Aorta (tissue), 5 donors: ENCODE results near the gene BSND. TPM values are rescaled to one million over a fixed set of nuclear protein-coding genes. Genes with fewer than 3 reads are reported as not detected.

Experiments used
- ATAC-seq: fragments of 200-7000 bp; cut with Tn5 transposase; one replicate; pipeline ENCODE4 v1.9.1; 2022; ENCODE audit warnings: moderate library complexity; ENCODE audit not compliant: low FRiP score
- DNase-seq, 2 donors: peaks; one replicate each; pipeline ENCODE4 v3.0.0-alpha.2; 2020
- H3K27ac ChIP-seq, 2 donors: one replicate each; pipeline ENCODE4 v1.5.1; 2013; ENCODE audit warnings: low read length in 2 of 2, mild to moderate bottlenecking in 2 of 2, moderate library complexity in 2 of 2, control low read depth in 1 of 2, inconsistent platforms in 1 of 2, low read depth in 1 of 2
- H3K27me3 ChIP-seq, 2 donors: one replicate each; pipeline ENCODE4 v1.6.1; 2013; ENCODE audit warnings: control low read depth in 1 of 2, low read length in 1 of 2, mild to moderate bottlenecking in 1 of 2, moderate library complexity in 1 of 2; ENCODE audit not compliant: insufficient read depth in 2 of 2, control insufficient read depth in 1 of 2
- H3K36me3 ChIP-seq, 2 donors: one replicate each; pipeline ENCODE4 v1.6.1; 2013; ENCODE audit warnings: control low read depth in 1 of 2, low read length in 1 of 2, mild to moderate bottlenecking in 1 of 2; ENCODE audit not compliant: insufficient read depth in 2 of 2, control insufficient read depth in 1 of 2
- H3K4me1 ChIP-seq, 2 donors: one replicate each; pipeline ENCODE4 v1.6.1; 2013; ENCODE audit warnings: low read length in 2 of 2, control low read depth in 1 of 2, mild to moderate bottlenecking in 1 of 2, moderate library complexity in 1 of 2; ENCODE audit not compliant: insufficient read depth in 2 of 2, control insufficient read depth in 1 of 2
- H3K4me3 ChIP-seq, 2 donors: one replicate each; pipeline ENCODE4 v1.5.1; 2013; ENCODE audit warnings: low read length in 2 of 2, control low read depth in 1 of 2, mild to moderate bottlenecking in 1 of 2
- H3K9me3 ChIP-seq: one replicate; pipeline ENCODE4 v1.6.1; 2013; ENCODE audit warnings: mild to moderate bottlenecking, low read length; ENCODE audit not compliant: control insufficient read depth
- WGBS, 2 donors: extraction: QIAGEN DNeasy Blood & Tissue Kit; methylation state at CpG; one replicate each; pipeline ENCODE4 v1.1.7; 2013; 5-methylcytosine and 5-hydroxymethylcytosine counted together
- intact Hi-C, 2 donors: fragments of 100-400 bp; cut with DNase I; formaldehyde crosslinking; loops; one replicate each; pipeline versions ENCODE4 v1.14.2 to v1.15.0; 2022
- polyA plus RNA-seq, 2 donors: library from polyadenylated mRNA; stranded (reverse); fragments of 200-250 nt; gene quantifications; one replicate each; pipeline ENCODE4 v1.2.3, GENCODE V29; 2013
- total RNA-seq, 2 donors: library from RNA; stranded (reverse); fragmentation: NEBNext Ultra II Directional; extraction: Animal tissue kit (Norgen Biotek cat#: 25700); gene quantifications; one replicate each; pipeline ENCODE4 v1.2.1, GENCODE V29; 2021
- donor health status: healthy with polysubstance abuse.
- donor health status: Bipolar disorder and iron deficiency.
- donor health status: DM: no; HTN: no; CAD: no.
- donor health status: DM: no; HTN: no; CAD: no.
- donor health status: DM: yes; HTN: yes; CAD: no.

The BSND gene
- total and polyA plus RNA-seq, 4 donors, result not detected

GRCh38 chr1:54971317-54971791 is 27.4 kb upstream of the BSND start:
- no peaks in the 10 kb centered on the region for H3K4me1 ChIP-seq
- no peaks in the 10 kb centered on the region for H3K27me3 ChIP-seq
- H3K9me3 ChIP-seq, result no peaks in the 10 kb centered on the region
- no peak overlapping the region for H3K4me3 ChIP-seq
- intact Hi-C loops, result no loop called here
- H3K27ac ChIP-seq, result no peak overlapping the region
- ATAC-seq (no peak), DNase-seq (no peak)
- no peaks in the 10 kb centered on the region for H3K36me3 ChIP-seq
- WGBS, 2 donors, result 88 to 92% methylated on average over 7 of the region's 7 CpGs

- DNase-seq (no peak), ATAC-seq (no peak)
- H3K4me1 ChIP-seq, result no peaks in the 10 kb centered on the region
Observed at GRCh38 chr1:54972436-54972835, 26.3 kb upstream of the BSND start.

GRCh38 chr1:54973205-54973921 is 25.4 kb upstream of the BSND start:
- DNase-seq, result peak in 1 of 2 donors; percentile 76
- Histone ChIP-seq H3K27me3 (no peaks in the 10 kb centered on the region), H3K4me3 (no peak overlapping the region), H3K27ac (peak overlapping the region; percentile 6 to 78), H3K9me3 (no peaks in the 10 kb centered on the region), H3K4me1 (no peaks in the 10 kb centered on the region), H3K36me3 (no peaks in the 10 kb centered on the region)
- intact Hi-C loops, result no loop called here
- WGBS, 2 donors, result 2 to 3% methylated on average over 5 of the region's 5 CpGs
- ATAC-seq, result peak; percentile 87

More at GRCh38 chr1:54972436-54972835, 26.3 kb upstream of the BSND start:
- H3K27me3 ChIP-seq, result no peaks in the 10 kb centered on the region
- 92 to 93% methylated on average over 4 of the region's 4 CpGs for WGBS, 2 donors
- peak overlapping the region; percentile 29 to 78 for H3K27ac ChIP-seq
- H3K9me3 ChIP-seq, result no peaks in the 10 kb centered on the region
- no peak overlapping the region for H3K4me3 ChIP-seq
- intact Hi-C loops, result no loop called here
- H3K36me3 ChIP-seq, result no peaks in the 10 kb centered on the region

GRCh38 chr1:54975356-54976108 is 23.2 kb upstream of the BSND start:
- Histone ChIP-seq H3K9me3 (no peaks in the 10 kb centered on the region), H3K36me3 (no peaks in the 10 kb centered on the region), H3K4me1 (no peaks in the 10 kb centered on the region), H3K4me3 (no peak overlapping the region), H3K27ac (no peak overlapping the region), H3K27me3 (no peaks in the 10 kb centered on the region)
- ATAC-seq (no peak), DNase-seq (no peak)
- WGBS, 2 donors, result 65 to 72% methylated on average over 4 of the region's 4 CpGs
- intact Hi-C loops, result no loop called here

- Histone ChIP-seq H3K9me3 (no peaks in the 10 kb centered on the region), H3K4me1 (no peaks in the 10 kb centered on the region), H3K27me3 (no peaks in the 10 kb centered on the region), H3K4me3 (no peak overlapping the region), H3K27ac (peak overlapping the region in 1 of 2 donors; percentile 41), H3K36me3 (no peaks in the 10 kb centered on the region)
- intact Hi-C loops, result no loop called here
- DNase-seq (no peak), ATAC-seq (no peak)
- 24 to 27% methylated on average over 6 of the region's 6 CpGs for whole genome bisulfite sequencing, 2 donors
Observed at GRCh38 chr1:54976747-54977146, 22.0 kb upstream of the BSND start.

GRCh38 chr1:54977533-54978297 is 21.0 kb upstream of the BSND start:
- Histone ChIP-seq H3K36me3 (no peaks in the 10 kb centered on the region), H3K9me3 (no peaks in the 10 kb centered on the region), H3K4me1 (no peaks in the 10 kb centered on the region), H3K27me3 (no peaks in the 10 kb centered on the region), H3K4me3 (no peak overlapping the region), H3K27ac (no peak overlapping the region)
- WGBS, 2 donors, result 86 to 88% methylated on average over 5 of the region's 5 CpGs
- intact Hi-C loops, result no loop called here
- no peak for ATAC-seq
- no peak for DNase-seq

- no peaks in the 10 kb centered on the region for H3K27me3 ChIP-seq
- no peaks in the 10 kb centered on the region for H3K36me3 ChIP-seq
- H3K27ac ChIP-seq, result no peak overlapping the region
- DNase-seq, result no peak
- intact Hi-C loops, result no loop called here
- no peak for ATAC-seq
- H3K4me3 ChIP-seq, result no peak overlapping the region
- no peaks in the 10 kb centered on the region for H3K9me3 ChIP-seq
- H3K4me1 ChIP-seq, result no peaks in the 10 kb centered on the region
- WGBS, 2 donors, result 93 to 96% methylated on average over 9 of the region's 9 CpGs
Observed at GRCh38 chr1:54978528-54979326, 20.0 kb upstream of the BSND start.

GRCh38 chr1:54979327-54979891 is 19.3 kb upstream of the BSND start:
- H3K27ac ChIP-seq, result no peak overlapping the region
- no peak for DNase-seq
- H3K9me3 ChIP-seq, result no peaks in the 10 kb centered on the region
- H3K36me3 ChIP-seq, result no peaks in the 10 kb centered on the region
- intact Hi-C loops, result no loop called here
- 28 to 57% methylated on average over 5 of the region's 5 CpGs for WGBS, 2 donors
- ATAC-seq, result no peak
- H3K4me3 ChIP-seq, result no peak overlapping the region
- H3K27me3 ChIP-seq, result no peaks in the 10 kb centered on the region
- H3K4me1 ChIP-seq, result no peaks in the 10 kb centered on the region
